ENCODE data around the gene BCKDHB.

- TF ChIP-seq CTCF (IDR thresholded peaks at IDR 0.05; ENCODE audit: low read depth, low read length, poor library complexity, severe bottlenecking): no peak
- TF ChIP-seq EZH2phosphoT487 (IDR thresholded peaks at IDR 0.05; ENCODE audit: borderline replicate concordance, low read length): no peak
These were observed 117.3 kb downstream of the BCKDHB start for GRCh38 chr6:80223743-80224212.

Data from DOHH2 (cell line).